H9 (cell line): ENCODE results near the gene FOSL2. TPM values are rescaled to one million over a fixed set of nuclear protein-coding genes. Genes with fewer than 3 reads are reported as not detected.

ENCODE experiments used
- DNase-seq: peaks from one replicate; pipeline ENCODE4 v3.0.0-alpha.2; 2017
- H2AFZ ChIP-seq: one replicate; pipeline ENCODE4 v1.6.1; 2013; ENCODE audit warnings: mild to moderate bottlenecking, low read length, control low read depth, moderate library complexity
- H2AK5ac ChIP-seq: 2 replicates; pipeline ENCODE4 v1.6.1; 2013; ENCODE audit warnings: low read length, control low read depth, mixed read lengths; ENCODE audit not compliant: insufficient read length
- H2BK120ac ChIP-seq: one replicate; pipeline ENCODE4 v1.6.1; 2013; ENCODE audit warnings: low read depth, mild to moderate bottlenecking, low read length, control low read depth, inconsistent platforms; ENCODE audit not compliant: poor library complexity, severe bottlenecking
- H2BK12ac ChIP-seq: 2 replicates; pipeline ENCODE4 v1.6.1; 2013; ENCODE audit warnings: low read length, control low read depth, mixed read lengths, low read depth; ENCODE audit not compliant: insufficient read length
- H2BK15ac ChIP-seq: 2 replicates; pipeline ENCODE4 v1.6.1; 2013; ENCODE audit warnings: low read depth, low read length, control low read depth
- H2BK20ac ChIP-seq: one replicate; pipeline ENCODE4 v1.6.1; 2013; ENCODE audit warnings: low read depth, mild to moderate bottlenecking, low read length, control low read depth, inconsistent platforms; ENCODE audit not compliant: poor library complexity, severe bottlenecking
- H2BK5ac ChIP-seq: 2 replicates; pipeline ENCODE4 v1.6.1; 2013; ENCODE audit warnings: low read length, control low read depth, mixed read lengths; ENCODE audit not compliant: insufficient read length
- H3K14ac ChIP-seq: 2 replicates; pipeline ENCODE4 v1.6.1; 2013; ENCODE audit warnings: low read length, control low read depth; ENCODE audit not compliant: insufficient read depth
- H3K18ac ChIP-seq: 2 replicates; pipeline ENCODE4 v1.6.1; 2013; ENCODE audit warnings: low read depth, mild to moderate bottlenecking, mixed read lengths, low read length, control low read depth; ENCODE audit not compliant: insufficient read length
- H3K23ac ChIP-seq: 2 replicates; pipeline ENCODE4 v1.6.1; 2013; ENCODE audit warnings: low read length, control low read depth, mixed read lengths, low read depth; ENCODE audit not compliant: insufficient read length
- H3K23me2 ChIP-seq: 2 replicates; pipeline ENCODE4 v1.6.1; 2013; ENCODE audit warnings: low read depth, mild to moderate bottlenecking, mixed read lengths, low read length, control low read depth; ENCODE audit not compliant: insufficient read length, poor library complexity, severe bottlenecking
- H3K27ac ChIP-seq: 2 replicates; pipeline ENCODE4 v1.5.1; 2013; ENCODE audit warnings: low read length, control low read depth, mixed read lengths, low read depth; ENCODE audit not compliant: insufficient read length
- H3K27me3 ChIP-seq: 2 replicates; pipeline ENCODE4 v1.6.1; 2013; ENCODE audit warnings: low read length, control low read depth, inconsistent platforms; ENCODE audit not compliant: insufficient read depth
- H3K4ac ChIP-seq: 2 replicates; pipeline ENCODE4 v1.6.1; 2013; ENCODE audit warnings: low read depth, mild to moderate bottlenecking, control low read depth, inconsistent platforms, low read length, moderate library complexity
- H3K4me1 ChIP-seq: 2 replicates; pipeline ENCODE4 v1.6.1; 2013; ENCODE audit warnings: low read length, control low read depth, inconsistent platforms; ENCODE audit not compliant: insufficient read depth
- H3K4me2 ChIP-seq: 2 replicates; pipeline ENCODE4 v1.6.1; 2013; ENCODE audit warnings: low read length, control low read depth, mixed read lengths; ENCODE audit not compliant: insufficient read length, insufficient read depth
- H3K56ac ChIP-seq: 2 replicates; pipeline ENCODE4 v1.6.1; 2013; ENCODE audit warnings: low read depth, mild to moderate bottlenecking, mixed read lengths, low read length, control low read depth; ENCODE audit not compliant: insufficient read length
- H3K79me1 ChIP-seq: 2 replicates; pipeline ENCODE4 v1.6.1; 2013; ENCODE audit warnings: low read depth, mild to moderate bottlenecking, moderate library complexity, low read length, control low read depth, inconsistent platforms; ENCODE audit not compliant: insufficient read depth, poor library complexity, severe bottlenecking
- H3K79me2 ChIP-seq: 2 replicates; pipeline ENCODE4 v1.6.1; 2013; ENCODE audit warnings: low read length, control low read depth, inconsistent platforms; ENCODE audit not compliant: insufficient read depth
- H3K9ac ChIP-seq: 2 replicates; pipeline ENCODE4 v1.6.1; 2013; ENCODE audit warnings: low read length, control low read depth, mixed read lengths; ENCODE audit not compliant: insufficient read length; ENCODE audit errors: extremely low read depth
- H3K9me3 ChIP-seq: one replicate; pipeline ENCODE4 v1.6.1; 2013; ENCODE audit warnings: low read depth, low read length, inconsistent platforms; ENCODE audit not compliant: control insufficient read depth
- H3T11ph ChIP-seq: one replicate; pipeline ENCODE4 v1.6.1; 2013; ENCODE audit warnings: mild to moderate bottlenecking, low read length, control low read depth, inconsistent platforms
- H4K20me1 ChIP-seq: one replicate; pipeline ENCODE4 v1.6.1; 2013; ENCODE audit not compliant: control insufficient read depth, insufficient read length, insufficient read depth
- H4K5ac ChIP-seq: 2 replicates; pipeline ENCODE4 v1.6.1; 2013; ENCODE audit warnings: low read depth, mild to moderate bottlenecking, mixed read lengths, low read length, control low read depth; ENCODE audit not compliant: insufficient read length
- H4K8ac ChIP-seq: replicated peaks from 2 replicates; pipeline ENCODE4 v1.6.1; 2013; ENCODE audit warnings: low read length, control low read depth, mixed read lengths, low read depth; ENCODE audit not compliant: insufficient read length
- H4K91ac ChIP-seq: 2 replicates; pipeline ENCODE4 v1.6.1; 2013; ENCODE audit warnings: low read depth, mild to moderate bottlenecking, moderate library complexity, mixed read lengths, low read length, control low read depth; ENCODE audit not compliant: insufficient read length
- H3K27ac Mint-ChIP-seq, 3 experiments: 2 replicates in 2 of 3; 3 replicates in 1 of 3; pipeline ENCODE4 v1.8.0; 2020 to 2021; ENCODE audit warnings: mixed read lengths in 3 of 3, mild to moderate bottlenecking in 1 of 3, moderate library complexity in 1 of 3
- H3K27me3 Mint-ChIP-seq: 2 replicates; pipeline ENCODE4 v1.8.0; 2021; ENCODE audit warnings: low read depth, mild to moderate bottlenecking, moderate library complexity, mixed read lengths
- H3K36me3 Mint-ChIP-seq, 3 experiments: 2 replicates in 2 of 3; 3 replicates in 1 of 3; pipeline ENCODE4 v1.8.0; 2020 to 2021; ENCODE audit warnings: low read depth in 3 of 3, mixed read lengths in 3 of 3; ENCODE audit not compliant: insufficient read depth in 1 of 3
- H3K4me1 Mint-ChIP-seq, 2 experiments: 2 replicates each; pipeline ENCODE4 v1.8.0; 2020; ENCODE audit warnings: mixed read lengths in 2 of 2
- H3K4me3 Mint-ChIP-seq, 2 experiments: 2 replicates in 1 of 2; 3 replicates in 1 of 2; pipeline ENCODE4 v1.8.0; 2020 to 2021; ENCODE audit warnings: mild to moderate bottlenecking in 2 of 2, mixed read lengths in 2 of 2, moderate library complexity in 1 of 2
- H3K9me3 Mint-ChIP-seq, 2 experiments: 2 replicates in 1 of 2; 3 replicates in 1 of 2; pipeline ENCODE4 v1.8.0; 2020; ENCODE audit warnings: mild to moderate bottlenecking in 2 of 2, mixed read lengths in 2 of 2, moderate library complexity in 1 of 2
- WGBS: extraction: QIAGEN DNeasy Blood & Tissue Kit; methylation state at CpG from one replicate; pipeline ENCODE4 v1.1.7; 2013; ENCODE audit warnings: missing lambda C conversion rate, low lambda C conversion rate, mixed read lengths; ENCODE audit not compliant: insufficient read length; ENCODE audit errors: extremely low coverage; 5-methylcytosine and 5-hydroxymethylcytosine counted together
- total RNA-seq: library from RNA; stranded (reverse); gene quantifications from 2 replicates; pipeline ENCODE4 v1.2.1, GENCODE V29; 2021
- TF ChIP-seq, protein P1 (sequence below): fragments of 200-600 bp; sonication (generic); conservative IDR thresholded peaks from 3 replicates; pipeline ENCODE4 v1.8.0; 2021; ENCODE audit warnings: antibody characterized with exemption, mild to moderate bottlenecking

The FOSL2 gene
- total RNA-seq, 1 experiment from 2014 or later, result 7.4 TPM

- H3K27me3 ChIP-seq, result peaks cover 36% of the 10 kb centered on the region; the same call in 1 of the 2 replicates
- H3T11ph ChIP-seq, result no peak overlapping the region
- no peak overlapping the region for H2BK15ac ChIP-seq
- H3K36me3 Mint-ChIP-seq, result no peaks in the 10 kb centered on the region
- TF ChIP-seq, protein P1, sequence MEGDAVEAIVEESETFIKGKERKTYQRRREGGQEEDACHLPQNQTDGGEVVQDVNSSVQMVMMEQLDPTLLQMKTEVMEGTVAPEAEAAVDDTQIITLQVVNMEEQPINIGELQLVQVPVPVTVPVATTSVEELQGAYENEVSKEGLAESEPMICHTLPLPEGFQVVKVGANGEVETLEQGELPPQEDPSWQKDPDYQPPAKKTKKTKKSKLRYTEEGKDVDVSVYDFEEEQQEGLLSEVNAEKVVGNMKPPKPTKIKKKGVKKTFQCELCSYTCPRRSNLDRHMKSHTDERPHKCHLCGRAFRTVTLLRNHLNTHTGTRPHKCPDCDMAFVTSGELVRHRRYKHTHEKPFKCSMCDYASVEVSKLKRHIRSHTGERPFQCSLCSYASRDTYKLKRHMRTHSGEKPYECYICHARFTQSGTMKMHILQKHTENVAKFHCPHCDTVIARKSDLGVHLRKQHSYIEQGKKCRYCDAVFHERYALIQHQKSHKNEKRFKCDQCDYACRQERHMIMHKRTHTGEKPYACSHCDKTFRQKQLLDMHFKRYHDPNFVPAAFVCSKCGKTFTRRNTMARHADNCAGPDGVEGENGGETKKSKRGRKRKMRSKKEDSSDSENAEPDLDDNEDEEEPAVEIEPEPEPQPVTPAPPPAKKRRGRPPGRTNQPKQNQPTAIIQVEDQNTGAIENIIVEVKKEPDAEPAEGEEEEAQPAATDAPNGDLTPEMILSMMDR, result no peak
- H3K9me3 ChIP-seq, result no peaks in the 10 kb centered on the region
- H3K4ac ChIP-seq, result no peak overlapping the region
- no peak overlapping the region for H3K23ac ChIP-seq
- no peaks in the 10 kb centered on the region for H4K20me1 ChIP-seq
- H2AK5ac ChIP-seq, result no peak overlapping the region
- no peak overlapping the region for H2AFZ ChIP-seq
- H3K4me1 ChIP-seq, result peaks cover 9% of the 10 kb centered on the region; the same call in 1 of the 2 replicates
- WGBS, result no CpG with 5 or more reads among the region's 70 CpGs
- H4K91ac ChIP-seq, result no peak overlapping the region
- H2BK120ac ChIP-seq, result no peak overlapping the region
- H2BK5ac ChIP-seq, result no peak overlapping the region
- no peaks in the 10 kb centered on the region for H3K79me2 ChIP-seq
- H3K23me2 ChIP-seq, result peaks cover 28% of the 10 kb centered on the region
- H3K9ac ChIP-seq, result no peak overlapping the region
- no peak overlapping the region for H3K27ac ChIP-seq
- no peaks in the 10 kb centered on the region for H3K9me3 Mint-ChIP-seq
- H2BK12ac ChIP-seq, result no peak overlapping the region
- no peak overlapping the region for H4K8ac ChIP-seq
- H3K27me3 Mint-ChIP-seq, result peaks cover 50% of the 10 kb centered on the region
- H3K18ac ChIP-seq, result no peak overlapping the region
- H3K14ac ChIP-seq, result no peak overlapping the region
- H3K4me2 ChIP-seq, result peak overlapping the region; percentile 92
- peak; percentile 74 for DNase-seq
- peak overlapping the region in 1 of 3 experiments; percentile 38; a peak in 1 of 7 replicates for H3K27ac Mint-ChIP-seq
- no peaks in the 10 kb centered on the region for H3K79me1 ChIP-seq
- peaks cover 25 to 27% of the 10 kb centered on the region in 2 experiments for H3K4me1 Mint-ChIP-seq
- H4K5ac ChIP-seq, result no peak overlapping the region
- H2BK20ac ChIP-seq, result no peak overlapping the region
- H3K4me3 Mint-ChIP-seq, result peak overlapping the region; percentile 78 to 90
- H3K56ac ChIP-seq, result no peak overlapping the region
These were observed 928 bp upstream of the FOSL2 start for GRCh38 chr2:28391564-28392296.
